Pons (tissue), 1 donor: ENCODE data around the gene GPR152.

Experiments
- DNase-seq: peaks from one replicate; pipeline ENCODE4 v3.0.0-alpha.2; 2016; ENCODE audit warnings: low spot score

The GPR152 gene

GRCh38 chr11:67452141-67452952 is at the start of gene GPR152:
TSS of gene GPR152 (minus strand) at chr11:67452729. CDS start at chr11:67452724, 5 bp downstream.
- no peak for DNase-seq

- DNase-seq, result no peak
Observed at GRCh38 chr11:67501854-67502253, 49.3 kb upstream of the GPR152 start.

GRCh38 chr11:67500831-67501715 is 48.5 kb upstream of the GPR152 start:
- no peak for DNase-seq

- no peak for DNase-seq
Observed at GRCh38 chr11:67500484-67500821, 47.9 kb upstream of the GPR152 start.

GRCh38 chr11:67499808-67500483 is 47.4 kb upstream of the GPR152 start:
- no peak for DNase-seq

- no peak for DNase-seq
Observed at GRCh38 chr11:67498544-67498972, 46.0 kb upstream of the GPR152 start.

- DNase-seq, result no peak
Observed at GRCh38 chr11:67497656-67498291, 45.2 kb upstream of the GPR152 start.

GRCh38 chr11:67496113-67496512 is 43.6 kb upstream of the GPR152 start:
- no peak for DNase-seq

- DNase-seq, result no peak
Observed at GRCh38 chr11:67495234-67496005, 42.9 kb upstream of the GPR152 start.

- no peak for DNase-seq
Observed at GRCh38 chr11:67494371-67495233, 42.1 kb upstream of the GPR152 start.

GRCh38 chr11:67493548-67494370 is 41.2 kb upstream of the GPR152 start:
- no peak for DNase-seq

- DNase-seq, result no peak
Observed at GRCh38 chr11:67492801-67493547, 40.4 kb upstream of the GPR152 start.

- DNase-seq, result no peak
Observed at GRCh38 chr11:67492069-67492727, 39.7 kb upstream of the GPR152 start.

GRCh38 chr11:67491276-67492068 is 38.9 kb upstream of the GPR152 start:
- DNase-seq, result no peak

GRCh38 chr11:67490727-67491065 is 38.2 kb upstream of the GPR152 start:
- no peak for DNase-seq

- no peak for DNase-seq
Observed at GRCh38 chr11:67489885-67490726, 37.6 kb upstream of the GPR152 start.
